NOMO-1 (cell line): Measurements from ENCODE around the gene ELAPOR1.
"Not testable (repeated sequence)": the region's sequence is repeated elsewhere in the genome, so short reads cannot be mapped to it uniquely, and the experiment has no call there.

Experiments
- DNase-seq, 2 experiments: peaks; one replicate each; lab custom pipeline; 2025; ENCODE audit not compliant: unreplicated experiment in 2 of 2; lab: John Stamatoyannopoulos, UW

ELAPOR1 gene

GRCh38 chr1:109133815-109134214 lies 19.9 kb downstream of the ELAPOR1 start:
- DNase-seq = peak; percentile 63 to 67

- DNase-seq = no peak
Measured at GRCh38 chr1:109134423-109134822, 20.5 kb downstream of the ELAPOR1 start.

GRCh38 chr1:109135940-109136339 lies 22.0 kb downstream of the ELAPOR1 start:
- DNase-seq = no peak

- no peak for DNase-seq
Measured at GRCh38 chr1:109136766-109137165, 22.9 kb downstream of the ELAPOR1 start.

GRCh38 chr1:109137958-109138357 lies 24.0 kb downstream of the ELAPOR1 start:
- DNase-seq = no peak

- peak in 1 of 2 experiments; percentile 5 for DNase-seq
Measured at GRCh38 chr1:109138358-109138757, 24.4 kb downstream of the ELAPOR1 start.

- no peak for DNase-seq
Measured at GRCh38 chr1:109140392-109140791, 26.5 kb downstream of the ELAPOR1 start.

GRCh38 chr1:109142260-109142659 lies 28.3 kb downstream of the ELAPOR1 start:
- no peak for DNase-seq

GRCh38 chr1:109142725-109143124 lies 28.8 kb downstream of the ELAPOR1 start:
- not testable (repeated sequence) for DNase-seq

GRCh38 chr1:109148987-109149561 lies 35.2 kb downstream of the ELAPOR1 start:
- DNase-seq = no peak

GRCh38 chr1:109149874-109150601 lies 36.1 kb downstream of the ELAPOR1 start:
- DNase-seq = no peak

- DNase-seq = no peak
Measured at GRCh38 chr1:109151146-109151990, 37.5 kb downstream of the ELAPOR1 start.

- no peak for DNase-seq
Measured at GRCh38 chr1:109152196-109152595, 38.3 kb downstream of the ELAPOR1 start.

GRCh38 chr1:109156916-109157385 lies 43.0 kb downstream of the ELAPOR1 start:
- no peak for DNase-seq

- DNase-seq = no peak
Measured at GRCh38 chr1:109158433-109158832, 44.5 kb downstream of the ELAPOR1 start.

- DNase-seq = no peak
Measured at GRCh38 chr1:109159326-109159725, 45.4 kb downstream of the ELAPOR1 start.

- DNase-seq = no peak
Measured at GRCh38 chr1:109160071-109160840, 46.3 kb downstream of the ELAPOR1 start.

GRCh38 chr1:109161858-109162606 lies 48.1 kb downstream of the ELAPOR1 start:
- peak; percentile 95 to 99 for DNase-seq

- DNase-seq = no peak
Measured at GRCh38 chr1:109162626-109163025, 48.7 kb downstream of the ELAPOR1 start.

- peak; percentile 8 to 38 for DNase-seq
Measured at GRCh38 chr1:109163551-109163950, 49.6 kb downstream of the ELAPOR1 start.
